Activated CD8-positive, alpha-beta memory T cell treated with anti-CD3 and anti-CD28 coated beads for 48 hours (primary cell): ENCODE measurements around the gene PDE4B.

Experiments used
- DNase-seq, 3 experiments: peaks; one replicate each; pipeline ENCODE4 v3.0.0-alpha.2; 2020; ENCODE audit warnings: low read depth in 2 of 3, low spot score in 2 of 3

PDE4B gene

GRCh38 chr1:66281808-66282207, 489.1 kb downstream of the PDE4B start:
- no peak for DNase-seq

- no peak for DNase-seq
These were observed 489.7 kb downstream of the PDE4B start for GRCh38 chr1:66282343-66282852.

GRCh38 chr1:66282891-66283621, 490.4 kb downstream of the PDE4B start:
- DNase-seq: no peak

- DNase-seq: no peak
These were observed 490.9 kb downstream of the PDE4B start for GRCh38 chr1:66283622-66284041.

- DNase-seq: no peak
These were observed 492.1 kb downstream of the PDE4B start for GRCh38 chr1:66284746-66285145.

GRCh38 chr1:66285618-66286270, 493.0 kb downstream of the PDE4B start:
- no peak for DNase-seq

GRCh38 chr1:66286307-66286706, 493.6 kb downstream of the PDE4B start:
- no peak for DNase-seq

GRCh38 chr1:66288048-66288447, 495.4 kb downstream of the PDE4B start:
- DNase-seq: peak in 1 of 3 experiments; percentile 23

- no peak for DNase-seq
These were observed 498.3 kb downstream of the PDE4B start for GRCh38 chr1:66290761-66291530.

- no peak for DNase-seq
These were observed 498.8 kb downstream of the PDE4B start for GRCh38 chr1:66291531-66291864.

GRCh38 chr1:66292305-66292704, 499.6 kb downstream of the PDE4B start:
- DNase-seq: no peak

- no peak for DNase-seq
These were observed 500.2 kb downstream of the PDE4B start for GRCh38 chr1:66292944-66293343.

GRCh38 chr1:66294707-66295370, 502.1 kb downstream of the PDE4B start:
- DNase-seq: no peak

- DNase-seq: no peak
These were observed 503.1 kb downstream of the PDE4B start for GRCh38 chr1:66295803-66296202.

- no peak for DNase-seq
These were observed 503.7 kb downstream of the PDE4B start for GRCh38 chr1:66296370-66296769.

GRCh38 chr1:66296951-66297350, 504.3 kb downstream of the PDE4B start:
- DNase-seq: no peak

GRCh38 chr1:66298464-66298863, 505.8 kb downstream of the PDE4B start:
- DNase-seq: no peak

GRCh38 chr1:66300280-66300971, 507.7 kb downstream of the PDE4B start:
- no peak for DNase-seq

GRCh38 chr1:66300972-66301451, 508.3 kb downstream of the PDE4B start:
- DNase-seq: no peak

GRCh38 chr1:66302184-66302742, 509.6 kb downstream of the PDE4B start:
- no peak for DNase-seq
